ENCODE measurements around the gene ANKRD63. TPM values are rescaled to one million over a fixed set of nuclear protein-coding genes. Genes with fewer than 3 reads are reported as not detected.
A peak's percentile ranks its signal among the peaks of the same experiment; 100 is the strongest.

ANKRD63 gene
- total and polyA plus RNA-seq, 4 donors, result not detected

DNA sequence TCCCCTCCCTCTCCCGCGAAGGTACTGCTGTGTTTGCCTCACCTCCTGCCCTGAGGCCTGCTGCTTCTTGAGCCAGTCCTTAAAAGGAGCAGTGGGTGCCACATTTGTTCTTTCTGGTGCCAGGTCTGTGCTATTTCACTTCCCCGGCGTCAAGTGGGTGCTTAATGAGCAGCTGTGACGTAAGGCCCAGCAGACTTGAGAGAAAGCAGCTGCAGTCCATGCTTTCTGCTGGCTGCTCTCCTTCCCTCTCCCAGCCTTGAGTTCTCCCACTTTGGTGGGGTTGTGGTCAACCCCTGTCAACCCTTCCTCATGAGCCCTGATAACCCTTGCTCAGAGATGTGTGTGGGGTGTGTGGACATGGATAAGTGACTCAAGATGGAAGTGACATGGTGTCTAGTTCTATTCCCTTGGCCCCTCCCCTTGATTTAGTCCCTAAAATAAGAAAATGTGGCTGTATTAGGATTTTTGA lies 47.5 kb upstream of the ANKRD63 start:
- no peak for TF ChIP-seq FOXA1 (IDR thresholded peaks at IDR 0.05)
- peak; percentile 67 for TF ChIP-seq NR2F2 (IDR thresholded peaks at IDR 0.05)
- peaks cover 0 to 14% (median 2%) of the 10 kb centered on the region in 4 donors for H3K4me1 ChIP-seq (ENCODE audit: control insufficient read depth in 4 of 4, insufficient read depth in 4 of 4, low read length in 3 of 4)
- no peak overlapping the region for H3K4me3 ChIP-seq (ENCODE audit: low read depth in 1 of 3, low read length in 3 of 3)
- peaks cover 0 to 1% (median 0%) of the 10 kb centered on the region in 4 donors for H3K36me3 ChIP-seq (ENCODE audit: control insufficient read depth in 4 of 4, insufficient read depth in 3 of 4, low read depth in 1 of 4, low read length in 3 of 4)
- WGBS, result 81% methylated on average over 5 of the region's 5 CpGs
- no peak overlapping the region for H3K9ac ChIP-seq (ENCODE audit: low read depth in 1 of 2, low read length in 2 of 2)
- peak overlapping the region in 1 of 2 donors; percentile 4 for H3K27ac ChIP-seq (ENCODE audit: low read depth in 1 of 2, low read length in 2 of 2)
- no peaks in the 10 kb centered on the region for H3K9me3 ChIP-seq (ENCODE audit: control insufficient read depth in 4 of 4, low read length in 3 of 4)
- no peak for DNase-seq (ENCODE audit: low spot score)
- H3K27me3 ChIP-seq (ENCODE audit: control insufficient read depth in 4 of 4, insufficient read depth in 4 of 4, low read length in 3 of 4), result no peaks in the 10 kb centered on the region

DNA sequence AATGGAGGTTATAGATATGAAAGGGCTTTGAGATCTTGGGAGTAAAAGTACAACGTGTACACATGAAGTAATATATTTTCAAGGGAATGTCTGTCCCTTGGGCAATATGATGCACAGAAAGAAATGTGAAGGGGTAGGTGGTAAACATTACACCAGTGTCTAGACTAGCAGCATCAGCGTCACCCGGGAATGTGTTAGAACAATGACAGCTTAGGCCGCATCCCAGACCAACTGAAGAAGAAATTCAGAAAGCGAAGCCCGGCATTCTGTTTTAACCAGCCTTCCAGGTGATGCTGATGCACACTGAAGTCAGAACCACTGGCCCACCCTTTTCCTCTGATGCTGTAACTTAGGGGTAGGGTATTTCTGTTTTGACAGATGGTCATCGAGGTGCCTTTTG lies 46.9 kb upstream of the ANKRD63 start:
- no peak for DNase-seq (ENCODE audit: low spot score)
- Histone ChIP-seq H3K36me3 (ENCODE audit: control insufficient read depth in 4 of 4, insufficient read depth in 3 of 4, low read depth in 1 of 4, low read length in 3 of 4) (peaks cover 0 to 1% (median 0%) of the 10 kb centered on the region in 4 donors), H3K4me1 (ENCODE audit: control insufficient read depth in 4 of 4, insufficient read depth in 4 of 4, low read length in 3 of 4) (peaks cover 0 to 12% (median under 1%) of the 10 kb centered on the region in 4 donors), H3K27ac (ENCODE audit: low read depth in 1 of 2, low read length in 2 of 2) (no peak overlapping the region), H3K27me3 (ENCODE audit: control insufficient read depth in 4 of 4, insufficient read depth in 4 of 4, low read length in 3 of 4) (no peaks in the 10 kb centered on the region), H3K4me3 (ENCODE audit: low read depth in 1 of 3, low read length in 3 of 3) (no peak overlapping the region), H3K9me3 (ENCODE audit: control insufficient read depth in 4 of 4, low read length in 3 of 4) (no peaks in the 10 kb centered on the region), H3K9ac (ENCODE audit: low read depth in 1 of 2, low read length in 2 of 2) (no peak overlapping the region)
- WGBS, result 91% methylated on average over 7 of the region's 7 CpGs
- TF ChIP-seq, protein P1, sequence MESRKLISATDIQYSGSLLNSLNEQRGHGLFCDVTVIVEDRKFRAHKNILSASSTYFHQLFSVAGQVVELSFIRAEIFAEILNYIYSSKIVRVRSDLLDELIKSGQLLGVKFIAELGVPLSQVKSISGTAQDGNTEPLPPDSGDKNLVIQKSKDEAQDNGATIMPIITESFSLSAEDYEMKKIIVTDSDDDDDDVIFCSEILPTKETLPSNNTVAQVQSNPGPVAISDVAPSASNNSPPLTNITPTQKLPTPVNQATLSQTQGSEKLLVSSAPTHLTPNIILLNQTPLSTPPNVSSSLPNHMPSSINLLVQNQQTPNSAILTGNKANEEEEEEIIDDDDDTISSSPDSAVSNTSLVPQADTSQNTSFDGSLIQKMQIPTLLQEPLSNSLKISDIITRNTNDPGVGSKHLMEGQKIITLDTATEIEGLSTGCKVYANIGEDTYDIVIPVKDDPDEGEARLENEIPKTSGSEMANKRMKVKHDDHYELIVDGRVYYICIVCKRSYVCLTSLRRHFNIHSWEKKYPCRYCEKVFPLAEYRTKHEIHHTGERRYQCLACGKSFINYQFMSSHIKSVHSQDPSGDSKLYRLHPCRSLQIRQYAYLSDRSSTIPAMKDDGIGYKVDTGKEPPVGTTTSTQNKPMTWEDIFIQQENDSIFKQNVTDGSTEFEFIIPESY (IDR thresholded peaks at IDR 0.05), result no peak

DNA sequence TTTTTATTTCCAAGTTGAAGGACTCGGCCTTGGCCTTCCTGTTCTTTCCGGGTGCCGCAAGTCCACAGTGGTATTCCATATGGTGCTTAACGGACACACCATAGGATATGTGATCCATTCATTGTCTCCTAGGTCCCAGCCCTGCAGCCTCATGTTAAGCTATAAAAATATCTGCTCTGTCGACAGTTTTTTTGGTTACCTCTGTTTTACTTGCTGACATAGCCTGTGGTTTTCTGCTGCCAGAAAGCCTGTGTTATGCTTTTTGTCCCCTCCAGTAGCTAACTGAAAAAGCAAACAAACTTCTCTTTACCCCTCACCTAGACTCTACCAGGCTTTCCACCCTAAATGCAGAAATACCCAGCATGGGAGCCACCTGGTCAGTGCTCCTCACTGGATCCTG lies 45.9 kb upstream of the ANKRD63 start:
- Histone ChIP-seq H3K27ac (ENCODE audit: low read depth in 1 of 2, low read length in 2 of 2) (no peak overlapping the region), H3K4me1 (ENCODE audit: control insufficient read depth in 4 of 4, insufficient read depth in 4 of 4, low read length in 3 of 4) (peaks cover 0 to 9% (median 4%) of the 10 kb centered on the region in 4 donors), H3K36me3 (ENCODE audit: control insufficient read depth in 4 of 4, insufficient read depth in 3 of 4, low read depth in 1 of 4, low read length in 3 of 4) (peaks cover 0 to 1% (median 0%) of the 10 kb centered on the region in 4 donors), H3K4me3 (ENCODE audit: low read depth in 1 of 3, low read length in 3 of 3) (no peak overlapping the region), H3K9ac (ENCODE audit: low read depth in 1 of 2, low read length in 2 of 2) (no peak overlapping the region), H3K9me3 (ENCODE audit: control insufficient read depth in 4 of 4, low read length in 3 of 4) (no peaks in the 10 kb centered on the region), H3K27me3 (ENCODE audit: control insufficient read depth in 4 of 4, insufficient read depth in 4 of 4, low read length in 3 of 4) (no peaks in the 10 kb centered on the region)
- WGBS, result 80% methylated on average over 5 of the region's 5 CpGs
- TF ChIP-seq, protein P2, sequence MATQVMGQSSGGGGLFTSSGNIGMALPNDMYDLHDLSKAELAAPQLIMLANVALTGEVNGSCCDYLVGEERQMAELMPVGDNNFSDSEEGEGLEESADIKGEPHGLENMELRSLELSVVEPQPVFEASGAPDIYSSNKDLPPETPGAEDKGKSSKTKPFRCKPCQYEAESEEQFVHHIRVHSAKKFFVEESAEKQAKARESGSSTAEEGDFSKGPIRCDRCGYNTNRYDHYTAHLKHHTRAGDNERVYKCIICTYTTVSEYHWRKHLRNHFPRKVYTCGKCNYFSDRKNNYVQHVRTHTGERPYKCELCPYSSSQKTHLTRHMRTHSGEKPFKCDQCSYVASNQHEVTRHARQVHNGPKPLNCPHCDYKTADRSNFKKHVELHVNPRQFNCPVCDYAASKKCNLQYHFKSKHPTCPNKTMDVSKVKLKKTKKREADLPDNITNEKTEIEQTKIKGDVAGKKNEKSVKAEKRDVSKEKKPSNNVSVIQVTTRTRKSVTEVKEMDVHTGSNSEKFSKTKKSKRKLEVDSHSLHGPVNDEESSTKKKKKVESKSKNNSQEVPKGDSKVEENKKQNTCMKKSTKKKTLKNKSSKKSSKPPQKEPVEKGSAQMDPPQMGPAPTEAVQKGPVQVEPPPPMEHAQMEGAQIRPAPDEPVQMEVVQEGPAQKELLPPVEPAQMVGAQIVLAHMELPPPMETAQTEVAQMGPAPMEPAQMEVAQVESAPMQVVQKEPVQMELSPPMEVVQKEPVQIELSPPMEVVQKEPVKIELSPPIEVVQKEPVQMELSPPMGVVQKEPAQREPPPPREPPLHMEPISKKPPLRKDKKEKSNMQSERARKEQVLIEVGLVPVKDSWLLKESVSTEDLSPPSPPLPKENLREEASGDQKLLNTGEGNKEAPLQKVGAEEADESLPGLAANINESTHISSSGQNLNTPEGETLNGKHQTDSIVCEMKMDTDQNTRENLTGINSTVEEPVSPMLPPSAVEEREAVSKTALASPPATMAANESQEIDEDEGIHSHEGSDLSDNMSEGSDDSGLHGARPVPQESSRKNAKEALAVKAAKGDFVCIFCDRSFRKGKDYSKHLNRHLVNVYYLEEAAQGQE (IDR thresholded peaks at IDR 0.05), result no peak
- no peak for TF ChIP-seq TAF1 (conservative IDR thresholded peaks at IDR 0.05)
- TF ChIP-seq HNF4G (IDR thresholded peaks at IDR 0.05), result no peak
- TF ChIP-seq, protein P3, sequence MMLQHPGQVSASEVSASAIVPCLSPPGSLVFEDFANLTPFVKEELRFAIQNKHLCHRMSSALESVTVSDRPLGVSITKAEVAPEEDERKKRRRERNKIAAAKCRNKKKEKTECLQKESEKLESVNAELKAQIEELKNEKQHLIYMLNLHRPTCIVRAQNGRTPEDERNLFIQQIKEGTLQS (IDR thresholded peaks at IDR 0.05), result no peak
- TF ChIP-seq, protein P1 (IDR thresholded peaks at IDR 0.05), result no peak
- no peak for TF ChIP-seq RXRA (IDR thresholded peaks at IDR 0.05)
- TF ChIP-seq, protein P4, sequence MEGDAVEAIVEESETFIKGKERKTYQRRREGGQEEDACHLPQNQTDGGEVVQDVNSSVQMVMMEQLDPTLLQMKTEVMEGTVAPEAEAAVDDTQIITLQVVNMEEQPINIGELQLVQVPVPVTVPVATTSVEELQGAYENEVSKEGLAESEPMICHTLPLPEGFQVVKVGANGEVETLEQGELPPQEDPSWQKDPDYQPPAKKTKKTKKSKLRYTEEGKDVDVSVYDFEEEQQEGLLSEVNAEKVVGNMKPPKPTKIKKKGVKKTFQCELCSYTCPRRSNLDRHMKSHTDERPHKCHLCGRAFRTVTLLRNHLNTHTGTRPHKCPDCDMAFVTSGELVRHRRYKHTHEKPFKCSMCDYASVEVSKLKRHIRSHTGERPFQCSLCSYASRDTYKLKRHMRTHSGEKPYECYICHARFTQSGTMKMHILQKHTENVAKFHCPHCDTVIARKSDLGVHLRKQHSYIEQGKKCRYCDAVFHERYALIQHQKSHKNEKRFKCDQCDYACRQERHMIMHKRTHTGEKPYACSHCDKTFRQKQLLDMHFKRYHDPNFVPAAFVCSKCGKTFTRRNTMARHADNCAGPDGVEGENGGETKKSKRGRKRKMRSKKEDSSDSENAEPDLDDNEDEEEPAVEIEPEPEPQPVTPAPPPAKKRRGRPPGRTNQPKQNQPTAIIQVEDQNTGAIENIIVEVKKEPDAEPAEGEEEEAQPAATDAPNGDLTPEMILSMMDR (IDR thresholded peaks at IDR 0.05; ENCODE audit: low read depth, low read length, missing input control), result no peak
- TF ChIP-seq YY1 (IDR thresholded peaks at IDR 0.05), result no peak
- no peak for TF ChIP-seq HNF4A (conservative IDR thresholded peaks at IDR 0.05)
- TF ChIP-seq FOXA2 (IDR thresholded peaks at IDR 0.05), result no peak
- TF ChIP-seq RAD21 (IDR thresholded peaks at IDR 0.05), result no peak
- DNase-seq (ENCODE audit: low spot score), result no peak
